A549 (cell line): ENCODE results near the gene MLLT10. TPM values are rescaled to one million over a fixed set of nuclear protein-coding genes. Genes with fewer than 3 reads are reported as not detected.

Experiments used
- BHLHE40 ChIP-seq: IDR thresholded peaks from 2 replicates; pipeline ENCODE4 v1.6.1; 2012; ENCODE audit warnings: low read depth, low read length, inconsistent platforms
- EHMT2 ChIP-seq: fragments of 200-600 bp; sonication (generic); IDR thresholded peaks from 2 replicates; pipeline ENCODE4 v1.6.1; 2016; ENCODE audit warnings: antibody characterized with exemption, low read depth, mild to moderate bottlenecking, moderate library complexity
- ESRRA ChIP-seq: fragments of 150-350 bp; IDR thresholded peaks from 2 replicates; pipeline ENCODE4 v1.6.1; 2014; ENCODE audit warnings: mild to moderate bottlenecking, low read length, borderline replicate concordance
- FOSL2 ChIP-seq, 2 experiments: fragments of 450-650 bp in 1 of 2; fragments of >200 bp in 1 of 2; sonication (Bioruptor Twin) in 1 of 2; formaldehyde crosslinking; IDR thresholded peaks; 2 replicates each; pipeline versions ENCODE4 v1.5.0 to v1.6.1; 2016 to 2020; ENCODE audit warnings: mild to moderate bottlenecking in 1 of 2, moderate library complexity in 1 of 2
- GATA3 ChIP-seq: IDR thresholded peaks from 2 replicates; pipeline ENCODE4 v1.6.1; 2012; ENCODE audit warnings: borderline replicate concordance
- HOXB5 ChIP-seq: fragments of 250-450 bp; sonication (Bioruptor Pico); IDR thresholded peaks from 2 replicates; pipeline ENCODE4 v1.5.0; 2020; ENCODE audit warnings: mild to moderate bottlenecking, moderate library complexity
- KDM5A ChIP-seq: fragments of 200-600 bp; sonication (generic); IDR thresholded peaks from 2 replicates; pipeline ENCODE4 v1.6.1; 2016; ENCODE audit warnings: antibody characterized with exemption, mild to moderate bottlenecking
- MAZ ChIP-seq: fragments of 150-350 bp; IDR thresholded peaks from 2 replicates; pipeline ENCODE4 v1.6.1; 2014; ENCODE audit warnings: antibody characterized with exemption, low read depth, low read length, borderline replicate concordance
- RAD21 ChIP-seq, 2 experiments: fragments of >200 bp in 1 of 2; sonication (Bioruptor Twin) in 1 of 2; formaldehyde crosslinking in 1 of 2; IDR thresholded peaks in 1 of 2; conservative IDR thresholded peaks in 1 of 2; 2 replicates in 1 of 2; 3 replicates in 1 of 2; pipeline ENCODE4 v1.6.1; 2012 to 2018; ENCODE audit warnings: inconsistent platforms in 1 of 2
- RCOR1 ChIP-seq: fragments of 150-350 bp; IDR thresholded peaks from 2 replicates; pipeline ENCODE4 v1.6.1; 2014; ENCODE audit warnings: antibody characterized with exemption, low read length, low read depth
- RFX5 ChIP-seq: fragments of 450-650 bp; IDR thresholded peaks from 2 replicates; pipeline ENCODE4 v1.7.1; 2014; ENCODE audit warnings: antibody characterized with exemption, mild to moderate bottlenecking, moderate library complexity
- RNF2 ChIP-seq: fragments of 200-600 bp; sonication (generic); IDR thresholded peaks from 2 replicates; pipeline ENCODE4 v1.6.1; 2016; ENCODE audit warnings: low read depth, mild to moderate bottlenecking, antibody characterized with exemption, moderate library complexity, borderline replicate concordance
- ZNF302 ChIP-seq: fragments of 250-450 bp; sonication (Bioruptor Pico); IDR thresholded peaks from 2 replicates; pipeline ENCODE4 v1.9.0; 2021; ENCODE audit warnings: inconsistent platforms, mild to moderate bottlenecking, moderate library complexity
- ZSCAN20 ChIP-seq: fragments of 250-450 bp; sonication (Bioruptor Pico); IDR thresholded peaks from 2 replicates; pipeline ENCODE4 v1.8.0; 2022; ENCODE audit warnings: mild to moderate bottlenecking, moderate library complexity
- polyA plus RNA-seq, 4 experiments: library from polyadenylated mRNA; depleted of rRNA in 3 of 4; stranded (reverse); fragments of >200 nt; fragmentation: RNase III in 1 of 4; extraction: RNeasy Plus Mini Kit Qiagen cat#74134 plus additional on column Dnase treatment in 1 of 4; gene quantifications; 2 replicates in 3 of 4; 3 replicates in 1 of 4; pipeline ENCODE4 v1.2.3, GENCODE V29; 2011 to 2017
- TF ChIP-seq, protein P1 (sequence below): fragments of >200 bp; sonication (Bioruptor Twin); formaldehyde crosslinking; IDR thresholded peaks from 3 replicates; pipeline ENCODE4 v1.5.1; 2016
- TF ChIP-seq, protein P2 (sequence below): fragments of >200 bp; sonication (Bioruptor Twin); formaldehyde crosslinking; IDR thresholded peaks from 3 replicates; pipeline ENCODE4 v1.6.1; 2016
- TF ChIP-seq, protein P3 (sequence below): fragments of >200 bp; sonication (Bioruptor Twin); formaldehyde crosslinking; IDR thresholded peaks from 2 replicates; pipeline ENCODE4 v1.6.1; 2016
- TF ChIP-seq, protein P4 (sequence below): IDR thresholded peaks from 2 replicates; pipeline ENCODE4 v1.6.1; 2012
- TF ChIP-seq, protein P5 (sequence below): fragments of 250-450 bp; sonication (Bioruptor Pico); IDR thresholded peaks from 2 replicates; pipeline ENCODE4 v1.5.0; 2020; ENCODE audit warnings: low read depth, mild to moderate bottlenecking, moderate library complexity
- TF ChIP-seq, protein P6 (sequence below): fragments of 200-600 bp; sonication (generic); IDR thresholded peaks from 2 replicates; pipeline ENCODE4 v1.6.1; 2016; ENCODE audit warnings: antibody characterized with exemption, mild to moderate bottlenecking, moderate library complexity

Gene MLLT10
- polyA plus RNA-seq, 2 of the 4 experiments (the other 2 are of a cell fraction), result 41.7 to 54.1 TPM

DNA sequence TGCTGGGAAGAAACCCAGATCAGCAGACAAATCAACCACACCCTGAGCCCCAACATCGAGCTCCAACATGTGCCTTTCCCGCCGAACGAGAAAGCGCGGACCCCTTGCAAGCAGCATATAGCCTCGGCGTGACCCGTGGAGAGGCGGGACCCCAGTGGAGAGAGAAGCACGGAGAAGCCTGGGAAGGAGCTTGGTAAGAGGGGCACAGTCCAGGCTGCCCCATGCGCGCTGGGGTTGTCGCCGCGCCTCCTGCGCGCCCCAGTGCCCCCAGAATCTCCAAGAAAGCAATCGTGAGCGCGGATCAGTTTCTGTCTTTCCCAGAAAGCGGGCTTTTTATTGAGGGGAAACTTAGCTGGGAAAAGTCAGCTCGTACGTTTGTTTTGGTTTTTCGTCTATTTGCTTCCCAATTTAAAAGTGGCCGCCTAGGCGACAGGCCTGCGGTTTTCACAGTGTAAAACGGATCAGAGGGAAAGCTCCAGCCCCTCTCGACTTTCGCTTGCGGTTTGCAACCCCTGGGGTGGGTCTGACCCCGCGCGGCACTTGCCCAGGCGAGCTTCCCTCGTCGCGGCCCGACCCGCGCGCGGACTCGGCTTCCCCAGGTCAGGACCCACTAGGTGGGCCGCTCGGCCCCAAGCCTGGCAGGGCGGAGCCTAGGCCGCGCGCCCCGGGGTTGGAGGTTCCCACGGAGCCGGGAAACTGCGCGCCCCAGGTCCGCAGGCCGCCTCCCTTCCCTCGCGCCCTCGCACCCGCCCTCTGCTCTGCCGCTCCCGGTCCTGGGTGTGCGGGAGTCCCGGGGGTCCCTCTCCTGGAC lies 39.6 kb upstream of the MLLT10 start (continued):
- TF ChIP-seq, protein P1, sequence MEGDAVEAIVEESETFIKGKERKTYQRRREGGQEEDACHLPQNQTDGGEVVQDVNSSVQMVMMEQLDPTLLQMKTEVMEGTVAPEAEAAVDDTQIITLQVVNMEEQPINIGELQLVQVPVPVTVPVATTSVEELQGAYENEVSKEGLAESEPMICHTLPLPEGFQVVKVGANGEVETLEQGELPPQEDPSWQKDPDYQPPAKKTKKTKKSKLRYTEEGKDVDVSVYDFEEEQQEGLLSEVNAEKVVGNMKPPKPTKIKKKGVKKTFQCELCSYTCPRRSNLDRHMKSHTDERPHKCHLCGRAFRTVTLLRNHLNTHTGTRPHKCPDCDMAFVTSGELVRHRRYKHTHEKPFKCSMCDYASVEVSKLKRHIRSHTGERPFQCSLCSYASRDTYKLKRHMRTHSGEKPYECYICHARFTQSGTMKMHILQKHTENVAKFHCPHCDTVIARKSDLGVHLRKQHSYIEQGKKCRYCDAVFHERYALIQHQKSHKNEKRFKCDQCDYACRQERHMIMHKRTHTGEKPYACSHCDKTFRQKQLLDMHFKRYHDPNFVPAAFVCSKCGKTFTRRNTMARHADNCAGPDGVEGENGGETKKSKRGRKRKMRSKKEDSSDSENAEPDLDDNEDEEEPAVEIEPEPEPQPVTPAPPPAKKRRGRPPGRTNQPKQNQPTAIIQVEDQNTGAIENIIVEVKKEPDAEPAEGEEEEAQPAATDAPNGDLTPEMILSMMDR, result no peak; the same call in 2 of the 3 replicates
- no peak for TF ChIP-seq FOSL2 (IDR thresholded peaks at IDR 0.05)
- no peak for TF ChIP-seq FOSL2 (CRISPR knock-in tag; IDR thresholded peaks at IDR 0.05)
- TF ChIP-seq, protein P2, sequence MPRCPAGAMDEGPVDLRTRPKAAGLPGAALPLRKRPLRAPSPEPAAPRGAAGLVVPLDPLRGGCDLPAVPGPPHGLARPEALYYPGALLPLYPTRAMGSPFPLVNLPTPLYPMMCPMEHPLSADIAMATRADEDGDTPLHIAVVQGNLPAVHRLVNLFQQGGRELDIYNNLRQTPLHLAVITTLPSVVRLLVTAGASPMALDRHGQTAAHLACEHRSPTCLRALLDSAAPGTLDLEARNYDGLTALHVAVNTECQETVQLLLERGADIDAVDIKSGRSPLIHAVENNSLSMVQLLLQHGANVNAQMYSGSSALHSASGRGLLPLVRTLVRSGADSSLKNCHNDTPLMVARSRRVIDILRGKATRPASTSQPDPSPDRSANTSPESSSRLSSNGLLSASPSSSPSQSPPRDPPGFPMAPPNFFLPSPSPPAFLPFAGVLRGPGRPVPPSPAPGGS, result no peak
- TF ChIP-seq BHLHE40, result no peak
- no peak for TF ChIP-seq KDM5A
- TF ChIP-seq, protein P3, sequence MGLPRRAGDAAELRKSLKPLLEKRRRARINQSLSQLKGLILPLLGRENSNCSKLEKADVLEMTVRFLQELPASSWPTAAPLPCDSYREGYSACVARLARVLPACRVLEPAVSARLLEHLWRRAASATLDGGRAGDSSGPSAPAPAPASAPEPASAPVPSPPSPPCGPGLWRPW, result no peak
- no peak for TF ChIP-seq EHMT2
- TF ChIP-seq RFX5, result no peak
- TF ChIP-seq, protein P4, sequence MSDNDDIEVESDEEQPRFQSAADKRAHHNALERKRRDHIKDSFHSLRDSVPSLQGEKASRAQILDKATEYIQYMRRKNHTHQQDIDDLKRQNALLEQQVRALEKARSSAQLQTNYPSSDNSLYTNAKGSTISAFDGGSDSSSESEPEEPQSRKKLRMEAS, result peak; percentile 58
- TF ChIP-seq ZSCAN20, result no peak
- TF ChIP-seq ZNF302 (CRISPR knock-in tag), result no peak
- no peak for TF ChIP-seq RCOR1
- TF ChIP-seq, protein P5, sequence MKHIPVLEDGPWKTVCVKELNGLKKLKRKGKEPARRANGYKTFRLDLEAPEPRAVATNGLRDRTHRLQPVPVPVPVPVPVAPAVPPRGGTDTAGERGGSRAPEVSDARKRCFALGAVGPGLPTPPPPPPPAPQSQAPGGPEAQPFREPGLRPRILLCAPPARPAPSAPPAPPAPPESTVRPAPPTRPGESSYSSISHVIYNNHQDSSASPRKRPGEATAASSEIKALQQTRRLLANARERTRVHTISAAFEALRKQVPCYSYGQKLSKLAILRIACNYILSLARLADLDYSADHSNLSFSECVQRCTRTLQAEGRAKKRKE (CRISPR knock-in tag), result no peak
- no peak for TF ChIP-seq RNF2
- TF ChIP-seq, protein P6, sequence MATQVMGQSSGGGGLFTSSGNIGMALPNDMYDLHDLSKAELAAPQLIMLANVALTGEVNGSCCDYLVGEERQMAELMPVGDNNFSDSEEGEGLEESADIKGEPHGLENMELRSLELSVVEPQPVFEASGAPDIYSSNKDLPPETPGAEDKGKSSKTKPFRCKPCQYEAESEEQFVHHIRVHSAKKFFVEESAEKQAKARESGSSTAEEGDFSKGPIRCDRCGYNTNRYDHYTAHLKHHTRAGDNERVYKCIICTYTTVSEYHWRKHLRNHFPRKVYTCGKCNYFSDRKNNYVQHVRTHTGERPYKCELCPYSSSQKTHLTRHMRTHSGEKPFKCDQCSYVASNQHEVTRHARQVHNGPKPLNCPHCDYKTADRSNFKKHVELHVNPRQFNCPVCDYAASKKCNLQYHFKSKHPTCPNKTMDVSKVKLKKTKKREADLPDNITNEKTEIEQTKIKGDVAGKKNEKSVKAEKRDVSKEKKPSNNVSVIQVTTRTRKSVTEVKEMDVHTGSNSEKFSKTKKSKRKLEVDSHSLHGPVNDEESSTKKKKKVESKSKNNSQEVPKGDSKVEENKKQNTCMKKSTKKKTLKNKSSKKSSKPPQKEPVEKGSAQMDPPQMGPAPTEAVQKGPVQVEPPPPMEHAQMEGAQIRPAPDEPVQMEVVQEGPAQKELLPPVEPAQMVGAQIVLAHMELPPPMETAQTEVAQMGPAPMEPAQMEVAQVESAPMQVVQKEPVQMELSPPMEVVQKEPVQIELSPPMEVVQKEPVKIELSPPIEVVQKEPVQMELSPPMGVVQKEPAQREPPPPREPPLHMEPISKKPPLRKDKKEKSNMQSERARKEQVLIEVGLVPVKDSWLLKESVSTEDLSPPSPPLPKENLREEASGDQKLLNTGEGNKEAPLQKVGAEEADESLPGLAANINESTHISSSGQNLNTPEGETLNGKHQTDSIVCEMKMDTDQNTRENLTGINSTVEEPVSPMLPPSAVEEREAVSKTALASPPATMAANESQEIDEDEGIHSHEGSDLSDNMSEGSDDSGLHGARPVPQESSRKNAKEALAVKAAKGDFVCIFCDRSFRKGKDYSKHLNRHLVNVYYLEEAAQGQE, result no peak
- 0 out of 2 replicates have a peak, but pooled peaks have one; percentile 14 for TF ChIP-seq GATA3
- TF ChIP-seq RAD21 (conservative IDR thresholded peaks at IDR 0.05 in 1 of 2, IDR thresholded peaks at IDR 0.05 in 1 of 2), result peak; percentile 34 to 57
- 0 out of 2 replicates have a peak, but pooled peaks have one; percentile 35 for TF ChIP-seq HOXB5 (CRISPR knock-in tag)
- no peak for TF ChIP-seq MAZ
- no peak for TF ChIP-seq ESRRA
